Hepatocyte (in vitro differentiated cells): Measurements from ENCODE around the gene TRABD2A.

Experiments used
- EZH2 ChIP-seq: fragments of 200-600 bp; sonication (generic); IDR thresholded peaks from 2 replicates; pipeline ENCODE4 v1.6.1; 2016; ENCODE audit warnings: antibody characterized with exemption, mild to moderate bottlenecking, borderline replicate concordance
- TF ChIP-seq, protein P1 (sequence below): fragments of 200-600 bp; sonication (generic); IDR thresholded peaks from 2 replicates; pipeline ENCODE4 v1.5.1; 2016; ENCODE audit warnings: antibody characterized with exemption, mild to moderate bottlenecking; ENCODE audit not compliant: poor library complexity

GRCh38 chr2:84857566-84857965 is 23.3 kb downstream of the TRABD2A start:
- TF ChIP-seq EZH2 = no peak
- TF ChIP-seq, protein P1, sequence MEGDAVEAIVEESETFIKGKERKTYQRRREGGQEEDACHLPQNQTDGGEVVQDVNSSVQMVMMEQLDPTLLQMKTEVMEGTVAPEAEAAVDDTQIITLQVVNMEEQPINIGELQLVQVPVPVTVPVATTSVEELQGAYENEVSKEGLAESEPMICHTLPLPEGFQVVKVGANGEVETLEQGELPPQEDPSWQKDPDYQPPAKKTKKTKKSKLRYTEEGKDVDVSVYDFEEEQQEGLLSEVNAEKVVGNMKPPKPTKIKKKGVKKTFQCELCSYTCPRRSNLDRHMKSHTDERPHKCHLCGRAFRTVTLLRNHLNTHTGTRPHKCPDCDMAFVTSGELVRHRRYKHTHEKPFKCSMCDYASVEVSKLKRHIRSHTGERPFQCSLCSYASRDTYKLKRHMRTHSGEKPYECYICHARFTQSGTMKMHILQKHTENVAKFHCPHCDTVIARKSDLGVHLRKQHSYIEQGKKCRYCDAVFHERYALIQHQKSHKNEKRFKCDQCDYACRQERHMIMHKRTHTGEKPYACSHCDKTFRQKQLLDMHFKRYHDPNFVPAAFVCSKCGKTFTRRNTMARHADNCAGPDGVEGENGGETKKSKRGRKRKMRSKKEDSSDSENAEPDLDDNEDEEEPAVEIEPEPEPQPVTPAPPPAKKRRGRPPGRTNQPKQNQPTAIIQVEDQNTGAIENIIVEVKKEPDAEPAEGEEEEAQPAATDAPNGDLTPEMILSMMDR = no peak
